HG03571 (cell line): ENCODE results near the gene LPP.

Experiments used
- ATAC-seq: cut with Tn5 transposase; IDR thresholded peaks from one replicate; pipeline ENCODE4 v1.9.1; 2021; ENCODE audit not compliant: unreplicated experiment

The LPP gene

GRCh38 chr3:188659449-188660090 is 505.6 kb downstream of the LPP start:
- no peak for ATAC-seq

- ATAC-seq, result no peak
Observed at GRCh38 chr3:188660415-188660814, 506.5 kb downstream of the LPP start.

- no peak for ATAC-seq
Observed at GRCh38 chr3:188661806-188662205, 507.8 kb downstream of the LPP start.

GRCh38 chr3:188662214-188662613 is 508.3 kb downstream of the LPP start:
- no peak for ATAC-seq

DNA sequence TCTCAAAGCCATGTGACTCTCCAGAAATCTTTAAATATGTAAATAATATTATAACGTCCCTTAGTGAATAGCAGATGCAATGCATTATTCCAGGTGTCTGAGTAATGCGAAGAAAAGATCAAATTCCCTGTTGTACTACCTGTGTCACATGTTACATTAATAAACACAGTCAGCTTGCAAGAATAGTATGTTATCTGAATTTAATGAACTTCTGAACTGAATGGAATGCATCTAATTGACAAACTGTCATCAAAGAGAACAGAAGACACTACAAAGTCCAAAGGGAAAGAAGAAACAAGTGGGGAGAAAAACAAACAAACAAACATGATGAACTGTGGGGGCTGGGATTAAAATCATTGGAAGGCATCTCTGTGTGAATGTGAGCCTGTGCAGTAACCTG is 508.8 kb downstream of the LPP start:
- ATAC-seq, result no peak

GRCh38 chr3:188663839-188664238 is 509.9 kb downstream of the LPP start:
- ATAC-seq, result no peak

DNA sequence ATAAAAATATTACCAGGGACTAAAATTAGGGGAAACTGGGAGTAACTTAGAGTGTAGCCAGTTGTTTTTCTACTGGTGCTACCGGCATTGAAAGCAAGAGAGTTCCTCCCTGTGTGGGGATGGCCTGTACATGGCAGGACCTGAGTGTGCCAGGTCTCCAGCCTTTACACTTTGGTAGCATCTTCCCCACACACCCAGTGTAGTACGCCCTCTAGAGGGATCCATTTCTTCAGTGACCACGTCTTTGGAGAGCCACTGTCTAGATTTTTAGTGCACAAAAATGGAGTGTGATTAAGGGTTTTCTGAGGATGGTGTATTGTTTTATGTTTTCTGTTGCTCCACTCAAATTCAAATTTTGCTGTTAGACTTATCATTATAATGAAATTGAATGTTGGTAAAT is 510.8 kb downstream of the LPP start:
- no peak for ATAC-seq

DNA sequence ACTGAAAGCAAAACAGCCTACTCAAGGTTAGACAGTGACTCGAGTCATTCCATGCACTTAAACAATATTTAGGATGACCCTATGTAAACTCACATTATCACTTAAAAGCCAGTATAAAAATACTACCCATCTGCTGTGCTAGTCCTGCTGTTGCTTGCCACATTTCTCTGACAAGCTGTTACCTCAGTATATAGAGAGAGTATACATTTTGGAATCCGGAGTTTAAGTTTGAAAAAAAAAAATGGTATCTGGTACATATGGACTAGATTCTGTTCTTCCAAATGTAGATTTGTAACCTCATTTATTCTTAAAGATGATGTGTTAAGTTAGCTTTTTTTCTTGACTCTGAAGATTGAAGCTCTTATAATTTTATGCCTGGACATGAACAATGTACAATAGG is 514.0 kb downstream of the LPP start:
- no peak for ATAC-seq

DNA sequence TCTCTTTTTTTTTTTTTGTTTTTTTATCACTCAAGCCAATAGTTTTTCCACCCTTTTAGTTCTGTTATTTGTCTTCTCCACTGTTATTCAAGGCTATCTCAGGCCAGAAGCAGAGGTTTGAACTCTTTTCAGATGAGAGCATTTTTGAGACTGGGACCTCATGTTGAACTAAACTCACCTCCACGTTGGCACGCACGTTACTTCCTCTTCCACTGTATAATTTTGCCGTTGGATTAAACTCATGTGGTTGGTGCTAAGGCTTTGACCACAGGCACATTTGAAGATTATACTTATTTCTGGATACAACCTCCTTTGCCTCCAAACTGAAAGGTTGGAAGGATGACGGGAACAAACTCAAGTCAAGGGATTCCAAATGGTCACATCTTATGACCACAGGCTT is 516.5 kb downstream of the LPP start:
- ATAC-seq, result no peak

GRCh38 chr3:188671971-188672370 is 518.0 kb downstream of the LPP start:
- ATAC-seq, result no peak

GRCh38 chr3:188672840-188673239 is 518.9 kb downstream of the LPP start:
- no peak for ATAC-seq

DNA sequence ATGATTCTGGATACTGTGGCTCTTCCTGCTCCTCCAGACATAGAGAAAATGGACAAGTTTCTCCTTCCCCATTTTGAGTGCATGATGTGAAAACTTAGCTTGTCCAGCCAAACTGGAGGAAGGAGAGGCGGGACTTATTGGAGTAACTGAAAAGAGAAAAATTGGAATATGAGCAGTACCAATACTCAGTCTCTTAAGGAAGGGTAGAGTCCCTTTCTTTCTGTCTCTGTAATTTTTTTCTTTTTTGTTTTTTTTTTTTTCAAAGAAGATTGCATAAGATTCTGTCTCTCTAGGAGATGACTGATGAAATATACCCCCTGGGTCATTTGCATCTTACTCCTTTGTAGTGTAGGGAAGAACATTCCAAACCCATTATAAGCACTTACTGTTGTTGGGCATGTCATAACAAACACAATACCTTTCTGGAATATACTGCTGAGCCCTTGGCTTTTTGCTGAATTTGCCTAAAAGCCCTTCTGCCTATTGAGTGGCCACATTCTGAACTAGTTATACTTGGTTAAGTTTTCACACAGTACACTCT is 519.8 kb downstream of the LPP start:
- no peak for ATAC-seq

- ATAC-seq, result no peak
Observed at GRCh38 chr3:188674595-188674994, 520.6 kb downstream of the LPP start.

DNA sequence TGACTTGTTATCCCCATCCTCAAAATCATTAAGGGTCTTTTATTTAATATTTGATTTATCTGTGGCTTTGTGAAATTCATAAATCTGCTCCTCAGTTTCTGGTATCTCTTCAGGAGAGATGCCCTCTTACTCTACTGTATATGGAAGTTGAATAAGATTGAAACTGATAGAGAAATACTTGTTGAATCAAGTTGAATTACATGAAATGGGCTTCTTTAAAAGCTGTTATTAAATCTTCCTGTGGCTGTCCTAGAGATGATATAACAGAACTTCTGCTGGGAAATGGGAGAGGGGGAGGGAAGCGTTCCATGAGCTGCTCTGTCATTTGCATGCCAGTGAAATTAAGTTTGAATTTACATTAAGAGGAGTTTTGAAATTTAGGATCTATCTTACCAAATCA is 523.4 kb downstream of the LPP start:
- ATAC-seq, result no peak

- ATAC-seq, result no peak
Observed at GRCh38 chr3:188680189-188680588, 526.2 kb downstream of the LPP start.

GRCh38 chr3:188680605-188681004 is 526.6 kb downstream of the LPP start:
- no peak for ATAC-seq

- ATAC-seq, result no peak
Observed at GRCh38 chr3:188682316-188682715, 528.4 kb downstream of the LPP start.

- ATAC-seq, result no peak
Observed at GRCh38 chr3:188683032-188683521, 529.1 kb downstream of the LPP start.

DNA sequence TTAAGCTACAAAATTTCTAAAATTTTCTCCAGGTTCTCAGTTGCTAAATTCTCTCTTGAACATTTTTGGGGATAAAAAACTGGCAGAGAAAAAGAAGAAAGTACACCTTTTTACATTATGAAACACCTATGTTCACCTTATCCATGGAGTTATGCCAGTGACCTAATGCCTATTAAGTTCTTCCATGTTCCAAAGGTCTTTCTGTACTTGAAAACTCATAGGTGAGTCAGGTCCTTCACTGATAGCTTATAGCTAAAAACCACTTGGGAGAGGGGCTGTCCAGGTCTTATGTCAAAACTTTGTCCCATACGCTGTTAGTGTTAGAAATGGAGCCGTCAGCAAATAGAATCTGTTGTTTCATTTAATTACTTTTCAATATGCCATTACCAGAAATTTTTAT is 530.3 kb downstream of the LPP start:
- no peak for ATAC-seq

GRCh38 chr3:188685789-188686188 is 531.8 kb downstream of the LPP start:
- no peak for ATAC-seq

DNA sequence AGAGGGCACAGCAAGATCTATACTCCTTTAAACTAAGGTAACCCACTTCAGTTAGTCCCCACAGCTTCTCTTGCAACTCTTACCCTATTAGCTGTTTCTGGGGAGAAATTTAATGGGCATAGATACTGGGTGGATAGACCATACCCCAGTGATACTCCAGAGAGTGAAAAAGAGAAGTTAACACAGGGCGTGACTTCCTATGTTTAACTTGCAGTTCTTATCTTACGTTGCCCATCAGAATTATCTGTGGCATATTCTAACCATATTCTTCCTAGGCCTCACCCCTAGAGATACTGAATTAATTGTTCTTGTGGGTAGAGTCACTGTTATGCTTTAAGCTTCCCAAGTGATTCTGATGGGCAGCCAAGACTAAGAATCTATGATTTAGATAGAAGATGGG is 532.4 kb downstream of the LPP start:
- ATAC-seq, result no peak

DNA sequence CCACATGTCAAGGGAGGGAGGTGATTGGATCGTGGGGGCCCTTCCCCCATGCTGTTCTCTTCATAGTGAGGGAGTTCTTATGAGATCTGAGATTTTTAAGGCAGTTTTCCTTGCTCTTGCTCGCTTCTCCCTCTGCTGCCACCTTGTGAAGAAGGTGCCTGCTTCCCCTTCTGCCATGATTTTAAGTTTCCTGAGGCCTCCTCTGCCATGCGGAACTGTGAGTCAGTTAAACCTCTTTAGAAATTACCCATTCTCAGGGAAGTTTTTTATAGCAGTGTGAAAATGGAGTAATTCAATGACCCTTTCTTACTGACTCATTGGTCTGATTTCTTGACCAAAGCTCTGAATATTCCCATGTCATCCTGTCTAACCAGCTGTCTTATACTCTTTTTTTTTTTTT is 533.4 kb downstream of the LPP start:
- no peak for ATAC-seq

DNA sequence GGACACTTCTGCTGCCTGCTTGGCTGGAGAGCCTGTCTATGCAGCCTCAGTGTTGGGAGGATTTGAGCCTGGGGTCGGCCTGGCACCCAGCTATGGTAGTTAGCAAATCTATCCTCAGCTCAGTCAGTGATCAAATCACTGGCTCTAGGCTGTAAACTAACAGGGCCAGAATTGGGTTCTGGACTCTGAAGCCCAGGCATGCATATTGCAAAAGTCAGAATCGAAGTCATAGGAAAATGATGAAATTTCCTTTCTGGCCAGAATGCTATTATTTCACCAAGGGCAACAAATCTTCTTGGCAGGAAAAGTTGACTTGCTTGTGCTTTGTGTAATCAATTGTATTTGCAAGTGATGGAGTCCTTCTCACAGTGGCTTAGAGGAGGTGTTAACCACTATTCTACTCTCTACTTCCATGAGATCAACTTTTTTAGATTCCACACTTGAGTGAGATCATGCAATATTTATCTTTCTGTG is 535.2 kb downstream of the LPP start:
- ATAC-seq, result no peak
